ENCODE results near the gene FBXO42.

Gene FBXO42

GRCh38 chr1:16237343-16237830 lies 114.9 kb downstream of the FBXO42 start:
- TF ChIP-seq GATA3 (IDR thresholded peaks at IDR 0.05; ENCODE audit: low read depth, low read length) (no peak), GATA2 (IDR thresholded peaks at IDR 0.05; ENCODE audit: low read depth, low read length) (no peak)

GRCh38 chr1:16236511-16237342 lies 115.6 kb downstream of the FBXO42 start, which contains the start of gene CPLANE2:
Gene CPLANE2, minus strand, starts transcription at chr1:16237183. Its CDS starts 441 bp downstream, at chr1:16236742.
- TF ChIP-seq GATA3 (IDR thresholded peaks at IDR 0.05; ENCODE audit: low read depth, low read length) = no peak
- no peak for TF ChIP-seq GATA2 (IDR thresholded peaks at IDR 0.05; ENCODE audit: low read depth, low read length)

DNA sequence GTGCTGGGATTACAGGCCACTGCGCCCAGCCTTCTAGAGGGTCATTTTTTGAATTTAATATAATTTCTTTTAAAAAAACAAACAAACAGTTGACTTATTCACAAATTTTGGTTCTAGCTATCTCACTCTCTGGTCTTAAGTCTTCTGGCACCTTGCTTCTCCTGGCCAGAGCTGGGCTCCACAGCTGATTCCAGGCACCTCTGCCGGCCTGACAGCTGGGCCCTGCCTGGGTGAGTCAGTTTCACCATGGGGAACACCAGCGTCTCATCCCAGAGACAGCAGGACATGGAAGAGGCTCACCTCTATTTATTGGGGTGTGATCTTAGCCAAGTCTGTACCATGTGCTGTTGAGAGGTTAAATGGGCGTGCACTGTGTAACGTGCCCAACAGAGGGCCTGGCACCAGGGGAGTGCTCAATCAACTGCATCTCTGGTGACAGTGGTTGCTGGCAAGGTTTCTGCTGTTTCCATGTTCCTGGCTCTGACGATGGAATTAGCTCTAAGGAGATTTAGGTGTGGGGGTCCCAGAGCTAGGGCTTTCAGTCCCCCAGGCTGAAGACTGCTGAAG lies 116.3 kb downstream of the FBXO42 start:
- TF ChIP-seq GATA2 (IDR thresholded peaks at IDR 0.05; ENCODE audit: low read depth, low read length) = no peak
- TF ChIP-seq GATA3 (IDR thresholded peaks at IDR 0.05; ENCODE audit: low read depth, low read length) = no peak

DNA sequence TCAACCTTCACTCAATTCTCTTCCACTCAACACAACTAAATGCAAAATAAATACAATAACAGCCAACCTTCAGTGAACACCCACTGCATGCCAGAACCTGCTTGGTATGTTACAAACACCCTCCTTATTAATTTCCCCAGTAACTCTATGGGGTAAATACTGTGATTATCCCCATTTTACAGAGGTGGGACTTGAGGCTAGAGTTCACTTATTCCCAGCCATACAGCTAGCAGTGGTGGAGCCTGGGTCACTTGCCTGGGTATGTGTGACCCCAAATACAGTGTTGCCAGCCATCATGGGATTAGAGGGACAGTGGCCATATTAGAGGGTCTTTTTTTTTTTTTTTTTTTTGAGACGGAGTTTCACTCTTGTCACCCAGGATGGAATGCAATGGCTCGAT lies 116.9 kb downstream of the FBXO42 start:
- TF ChIP-seq GATA3 (IDR thresholded peaks at IDR 0.05; ENCODE audit: low read depth, low read length) (no peak), GATA2 (IDR thresholded peaks at IDR 0.05; ENCODE audit: low read depth, low read length) (no peak)

DNA sequence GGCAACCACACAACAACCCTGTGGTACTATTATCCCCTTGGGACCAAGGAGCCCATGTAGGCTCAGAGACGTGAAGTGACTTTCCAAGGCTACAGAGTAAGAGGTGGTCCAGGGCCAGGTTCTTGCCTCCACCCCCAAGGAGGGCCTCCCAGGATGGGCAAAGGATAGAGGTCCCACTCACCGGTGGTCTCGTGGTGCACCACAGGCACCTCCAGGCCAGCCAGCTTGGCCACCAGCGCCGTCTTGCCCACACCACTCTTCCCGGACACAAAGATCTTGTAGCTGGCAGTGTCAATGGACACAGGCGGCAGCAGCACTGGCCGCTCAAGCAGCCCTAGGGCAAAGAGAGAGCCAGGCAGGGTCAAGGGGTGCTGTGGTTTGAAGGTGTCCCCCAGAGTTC lies 118.8 kb downstream of the FBXO42 start:
- no peak for TF ChIP-seq GATA3 (IDR thresholded peaks at IDR 0.05; ENCODE audit: low read depth, low read length)
- no peak for TF ChIP-seq GATA2 (IDR thresholded peaks at IDR 0.05; ENCODE audit: low read depth, low read length)

- TF ChIP-seq GATA3 (IDR thresholded peaks at IDR 0.05; ENCODE audit: low read depth, low read length) (no peak), GATA2 (IDR thresholded peaks at IDR 0.05; ENCODE audit: low read depth, low read length) (no peak)
Observed at GRCh38 chr1:16232316-16232710, 120.0 kb downstream of the FBXO42 start.

- TF ChIP-seq GATA2 (IDR thresholded peaks at IDR 0.05; ENCODE audit: low read depth, low read length) (no peak), GATA3 (IDR thresholded peaks at IDR 0.05; ENCODE audit: low read depth, low read length) (no peak)
Observed at GRCh38 chr1:16231331-16232315, 120.7 kb downstream of the FBXO42 start.

DNA sequence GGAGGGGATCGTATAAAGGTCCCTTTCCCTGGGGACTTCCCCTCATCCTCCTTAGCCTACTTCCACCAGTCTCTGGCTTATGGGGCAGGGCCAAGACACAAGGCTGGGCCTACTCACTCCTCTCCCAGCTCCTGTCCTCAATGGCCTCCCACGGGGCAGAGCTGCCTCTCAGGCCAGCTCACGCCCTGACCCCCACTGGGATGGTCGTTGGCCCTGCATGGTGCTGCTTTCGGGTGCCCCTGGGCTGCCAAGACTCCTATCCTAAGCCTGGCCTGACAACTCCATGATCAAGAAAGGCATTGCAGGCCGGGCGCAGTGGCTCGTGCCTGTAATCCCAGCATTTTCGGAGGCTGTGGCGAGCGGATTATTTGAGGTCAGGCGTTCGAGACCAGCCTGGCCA lies 121.5 kb downstream of the FBXO42 start:
- TF ChIP-seq GATA3 (IDR thresholded peaks at IDR 0.05; ENCODE audit: low read depth, low read length) (no peak), GATA2 (IDR thresholded peaks at IDR 0.05; ENCODE audit: low read depth, low read length) (no peak)

- TF ChIP-seq GATA3 (IDR thresholded peaks at IDR 0.05; ENCODE audit: low read depth, low read length) (no peak), GATA2 (IDR thresholded peaks at IDR 0.05; ENCODE audit: low read depth, low read length) (no peak)
Observed at GRCh38 chr1:16229976-16230740, 122.1 kb downstream of the FBXO42 start.

- TF ChIP-seq GATA3 (IDR thresholded peaks at IDR 0.05; ENCODE audit: low read depth, low read length) (no peak), GATA2 (IDR thresholded peaks at IDR 0.05; ENCODE audit: low read depth, low read length) (no peak)
Observed at GRCh38 chr1:16226490-16227179, 125.6 kb downstream of the FBXO42 start.

DNA sequence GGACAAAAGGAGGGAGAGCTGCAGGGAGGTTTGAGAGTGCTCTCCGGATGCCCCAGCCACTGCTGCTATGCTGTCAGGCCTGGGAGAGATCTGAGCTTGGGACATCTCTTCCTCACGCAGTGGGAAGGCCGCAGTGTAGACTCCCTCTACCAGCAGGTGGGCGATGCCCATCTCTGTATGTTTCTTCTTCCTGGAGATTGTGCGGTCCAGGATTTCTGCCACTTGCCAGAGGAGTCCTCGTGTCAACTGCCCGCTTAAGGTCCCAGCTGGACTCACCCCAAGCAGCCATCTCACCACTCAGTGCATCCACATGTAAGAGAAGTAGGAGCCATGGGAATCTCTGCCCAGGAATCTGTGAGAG lies 126.2 kb downstream of the FBXO42 start:
- TF ChIP-seq GATA2 (IDR thresholded peaks at IDR 0.05; ENCODE audit: low read depth, low read length) (no peak), GATA3 (IDR thresholded peaks at IDR 0.05; ENCODE audit: low read depth, low read length) (no peak)

DNA sequence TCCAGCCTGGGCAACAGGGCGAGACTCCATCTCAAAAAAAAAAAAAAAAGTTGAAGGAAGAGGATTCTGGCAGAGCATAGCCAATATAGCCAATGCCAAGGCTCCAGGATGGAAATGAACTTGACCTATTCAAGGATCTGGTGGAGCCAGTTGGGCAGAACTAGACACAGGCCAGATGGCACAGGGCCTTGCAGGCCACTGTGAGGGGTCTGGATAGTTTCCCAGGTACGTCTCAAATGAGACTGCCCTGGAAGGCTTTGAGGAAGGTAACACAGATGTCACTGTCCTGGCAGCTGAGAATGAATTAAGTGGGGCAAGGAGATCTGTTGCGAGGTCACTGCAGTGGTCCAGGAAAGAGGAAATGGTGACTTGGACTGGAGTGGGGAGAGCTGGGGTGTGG lies 127.8 kb downstream of the FBXO42 start:
- no peak for TF ChIP-seq GATA2 (IDR thresholded peaks at IDR 0.05; ENCODE audit: low read depth, low read length)
- no peak for TF ChIP-seq GATA3 (IDR thresholded peaks at IDR 0.05; ENCODE audit: low read depth, low read length)

GRCh38 chr1:16221499-16221898 lies 130.8 kb downstream of the FBXO42 start:
- TF ChIP-seq GATA2 (IDR thresholded peaks at IDR 0.05; ENCODE audit: low read depth, low read length) (no peak), GATA3 (IDR thresholded peaks at IDR 0.05; ENCODE audit: low read depth, low read length) (no peak)
